Measurements from ENCODE around the gene CC2D1B.

DNA sequence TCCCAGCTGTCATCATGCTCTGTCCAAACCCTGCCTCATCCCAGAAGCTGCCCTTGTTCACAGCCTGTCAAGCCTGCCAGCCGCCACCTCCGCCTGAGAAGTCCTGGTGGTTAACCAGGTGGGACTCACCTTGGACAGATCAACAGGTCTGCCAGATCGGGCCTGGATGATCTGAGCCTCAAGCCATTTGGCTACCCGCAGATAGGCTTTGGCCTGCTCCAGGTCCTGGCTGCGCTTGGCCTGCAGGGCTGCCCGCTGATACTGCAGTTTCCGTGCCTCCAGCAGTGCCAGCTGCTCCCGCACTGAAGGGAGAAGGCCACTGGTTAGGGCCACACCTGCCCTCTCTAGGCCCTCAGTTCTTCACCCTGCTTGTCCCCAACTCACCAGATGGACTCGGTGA lies 8.6 kb downstream of the CC2D1B start:
- TF ChIP-seq, protein P1, sequence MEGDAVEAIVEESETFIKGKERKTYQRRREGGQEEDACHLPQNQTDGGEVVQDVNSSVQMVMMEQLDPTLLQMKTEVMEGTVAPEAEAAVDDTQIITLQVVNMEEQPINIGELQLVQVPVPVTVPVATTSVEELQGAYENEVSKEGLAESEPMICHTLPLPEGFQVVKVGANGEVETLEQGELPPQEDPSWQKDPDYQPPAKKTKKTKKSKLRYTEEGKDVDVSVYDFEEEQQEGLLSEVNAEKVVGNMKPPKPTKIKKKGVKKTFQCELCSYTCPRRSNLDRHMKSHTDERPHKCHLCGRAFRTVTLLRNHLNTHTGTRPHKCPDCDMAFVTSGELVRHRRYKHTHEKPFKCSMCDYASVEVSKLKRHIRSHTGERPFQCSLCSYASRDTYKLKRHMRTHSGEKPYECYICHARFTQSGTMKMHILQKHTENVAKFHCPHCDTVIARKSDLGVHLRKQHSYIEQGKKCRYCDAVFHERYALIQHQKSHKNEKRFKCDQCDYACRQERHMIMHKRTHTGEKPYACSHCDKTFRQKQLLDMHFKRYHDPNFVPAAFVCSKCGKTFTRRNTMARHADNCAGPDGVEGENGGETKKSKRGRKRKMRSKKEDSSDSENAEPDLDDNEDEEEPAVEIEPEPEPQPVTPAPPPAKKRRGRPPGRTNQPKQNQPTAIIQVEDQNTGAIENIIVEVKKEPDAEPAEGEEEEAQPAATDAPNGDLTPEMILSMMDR (IDR thresholded peaks at IDR 0.05) = no peak
- TF ChIP-seq ZFX (IDR thresholded peaks at IDR 0.05; ENCODE audit: borderline replicate concordance) = no peak
